H1 (cell line): ENCODE measurements around the gene SUDS3. TPM values are rescaled to one million over a fixed set of nuclear protein-coding genes. Genes with fewer than 3 reads are reported as not detected.

Experiments
- CBX5 ChIP-seq: fragments of 300-800, 300-1000 bp; sonication (generic); IDR thresholded peaks from 2 replicates; pipeline ENCODE4 v1.7.1; 2016; ENCODE audit warnings: antibody characterized with exemption, low read length, low read depth
- MAFK ChIP-seq: IDR thresholded peaks from 2 replicates; pipeline ENCODE4 v1.6.1; 2012; ENCODE audit warnings: low read depth, mild to moderate bottlenecking, improper control_type of control experiment, low read length
- SP1 ChIP-seq: IDR thresholded peaks from 2 replicates; pipeline ENCODE4 v1.6.1; 2011; ENCODE audit warnings: low read depth, low read length
- polyA plus RNA-seq, 7 experiments: library from polyadenylated mRNA; depleted of rRNA in 3 of 7; stranded (reverse) in 5 of 7; unstranded in 2 of 7; fragments of >200 nt in 5 of 7; fragments of 200-250 nt in 2 of 7; gene quantifications; 1 replicate in 5 of 7; 2 replicates in 1 of 7; 4 replicates in 1 of 7; pipeline versions ENCODE4 v1.2.1 to v1.2.3, GENCODE V29; 2011 to 2013; ENCODE audit warnings: missing spikeins in 2 of 7, mixed read lengths in 2 of 7
- total RNA-seq: library from RNA; stranded (reverse); fragmentation: NEBNext Ultra II Directional; extraction: Animal tissue kit (Norgen Biotek cat#: 25700); gene quantifications from 2 replicates; pipeline ENCODE4 v1.2.1, GENCODE V29; 2021

The SUDS3 gene
- total and polyA plus RNA-seq, 2 of the 8 experiments (the other 6 are each of a cell fraction or from before 2014, with no cell fraction given), result 30.0 to 58.7 TPM

DNA sequence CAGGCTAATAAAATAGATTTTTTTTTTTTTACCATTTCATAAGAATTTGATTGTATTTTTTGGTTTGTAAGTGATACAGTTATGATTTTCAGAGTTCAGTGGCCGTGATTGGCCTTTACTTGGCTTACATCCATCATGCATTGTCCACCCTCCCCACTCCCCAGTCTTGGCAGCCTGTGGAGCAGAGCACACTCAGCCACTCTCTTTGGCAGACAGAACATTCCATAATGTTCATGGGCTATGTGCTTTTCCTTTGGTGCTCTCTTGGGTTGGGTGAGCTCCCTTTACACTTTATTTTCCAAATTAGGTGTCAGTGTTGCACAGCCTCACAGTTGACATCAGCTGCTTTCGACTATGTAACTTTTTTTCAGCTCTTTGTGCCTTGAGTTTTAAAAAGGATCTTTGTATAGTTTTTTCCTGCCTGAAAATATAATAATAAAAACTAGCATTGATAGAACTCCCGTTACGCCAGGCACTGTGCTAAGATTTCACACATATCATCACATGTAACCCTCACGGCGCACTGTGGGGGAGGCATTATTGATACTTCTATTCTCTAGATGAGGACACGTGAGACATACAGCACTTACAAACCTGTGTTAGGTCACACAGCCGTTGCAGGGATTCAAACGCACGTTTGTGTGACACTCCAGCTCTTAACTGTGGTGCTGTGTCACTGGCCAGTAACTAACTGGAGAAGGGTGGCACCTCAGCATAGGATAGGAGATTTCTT lies 21.5 kb downstream of the SUDS3 start (continued):
- no peak for TF ChIP-seq MAFK
- no peak for TF ChIP-seq CBX5
- no peak for TF ChIP-seq SP1
